Measurements from ENCODE around the gene PDE4D. TPM values are rescaled to one million over a fixed set of nuclear protein-coding genes. Genes with fewer than 3 reads are reported as not detected.
"Not testable (repeated sequence)": the region's sequence is repeated elsewhere in the genome, so short reads cannot be mapped to it uniquely, and the experiment has no call there.

The PDE4D gene
- total RNA-seq, 2 donors from 2014 or later, result 116 to 154 TPM

- DNase-seq (no peak), ATAC-seq (replicated peaks in 1 of 2) (no peak)
- H3K27ac Mint-ChIP-seq, result no peak overlapping the region
- no peaks in the 10 kb centered on the region for H3K9me3 Mint-ChIP-seq
- H3K4me3 Mint-ChIP-seq, result no peak overlapping the region
- H3K27me3 Mint-ChIP-seq (ENCODE audit: low read depth), result peaks cover 45% of the 10 kb centered on the region
- peaks cover 51% of the 10 kb centered on the region for H3K4me1 Mint-ChIP-seq (ENCODE audit: low read depth)
- no peaks in the 10 kb centered on the region for H3K36me3 Mint-ChIP-seq (ENCODE audit: insufficient read depth in 2 of 2)
These were observed 104.3 kb downstream of the PDE4D start for GRCh38 chr5:59789197-59789596.

- no peaks in the 10 kb centered on the region for H3K9me3 Mint-ChIP-seq
- peaks cover 33% of the 10 kb centered on the region for H3K27me3 Mint-ChIP-seq (ENCODE audit: low read depth)
- no peak overlapping the region for H3K27ac Mint-ChIP-seq
- H3K4me3 Mint-ChIP-seq, result no peak overlapping the region
- H3K4me1 Mint-ChIP-seq (ENCODE audit: low read depth), result peaks cover 36% of the 10 kb centered on the region
- DNase-seq (no peak), ATAC-seq (replicated peaks in 1 of 2) (no peak)
- peaks cover 0 to 1% of the 10 kb centered on the region in 2 donors for H3K36me3 Mint-ChIP-seq (ENCODE audit: insufficient read depth in 2 of 2)
These were observed 107.2 kb downstream of the PDE4D start for GRCh38 chr5:59786334-59786805.

GRCh38 chr5:59785676-59786333, 107.7 kb downstream of the PDE4D start:
- DNase-seq (no peak), ATAC-seq (replicated peaks in 1 of 2) (no peak)
- Mint-ChIP-seq H3K27ac (no peak overlapping the region), H3K27me3 (ENCODE audit: low read depth) (peaks cover 33% of the 10 kb centered on the region), H3K36me3 (ENCODE audit: insufficient read depth in 2 of 2) (peaks cover 0 to 1% of the 10 kb centered on the region in 2 donors), H3K4me1 (ENCODE audit: low read depth) (peaks cover 30% of the 10 kb centered on the region), H3K9me3 (no peaks in the 10 kb centered on the region), H3K4me3 (no peak overlapping the region)

GRCh38 chr5:59784708-59785107, 108.8 kb downstream of the PDE4D start:
- H3K27ac Mint-ChIP-seq; DNase-seq; H3K36me3 Mint-ChIP-seq (ENCODE audit: insufficient read depth in 2 of 2): not testable (repeated sequence)

GRCh38 chr5:59783264-59783663, 110.3 kb downstream of the PDE4D start:
- Mint-ChIP-seq H3K4me1 (ENCODE audit: low read depth) (peaks cover 18% of the 10 kb centered on the region), H3K36me3 (ENCODE audit: insufficient read depth in 2 of 2) (peaks cover 0 to 1% of the 10 kb centered on the region in 2 donors), H3K27me3 (ENCODE audit: low read depth) (peaks cover 30% of the 10 kb centered on the region), H3K27ac (no peak overlapping the region), H3K9me3 (no peaks in the 10 kb centered on the region), H3K4me3 (no peak overlapping the region)
- ATAC-seq (replicated peaks in 1 of 2), result no peak
- DNase-seq, result no peak

More at GRCh38 chr5:59784708-59785107, 108.8 kb downstream of the PDE4D start:
- H3K27me3 Mint-ChIP-seq (ENCODE audit: low read depth), result peaks cover 33% of the 10 kb centered on the region
- ATAC-seq (replicated peaks in 1 of 2); H3K9me3 Mint-ChIP-seq; H3K4me3 Mint-ChIP-seq: not testable (repeated sequence)
- H3K4me1 Mint-ChIP-seq (ENCODE audit: low read depth), result peaks cover 20% of the 10 kb centered on the region

- Mint-ChIP-seq H3K4me3 (no peak overlapping the region), H3K4me1 (ENCODE audit: low read depth) (peaks cover 18% of the 10 kb centered on the region), H3K27me3 (ENCODE audit: low read depth) (peaks cover 26% of the 10 kb centered on the region), H3K36me3 (ENCODE audit: insufficient read depth in 2 of 2) (peaks cover 0 to 1% of the 10 kb centered on the region in 2 donors), H3K9me3 (no peaks in the 10 kb centered on the region), H3K27ac (no peak overlapping the region)
- no peak for ATAC-seq (replicated peaks in 1 of 2)
- DNase-seq, result no peak
These were observed 110.7 kb downstream of the PDE4D start for GRCh38 chr5:59782856-59783255.

GRCh38 chr5:59779453-59779852, 114.1 kb downstream of the PDE4D start:
- DNase-seq (no peak), ATAC-seq (replicated peaks in 1 of 2) (no peak)
- H3K9me3 Mint-ChIP-seq, result no peaks in the 10 kb centered on the region
- no peak overlapping the region for H3K4me3 Mint-ChIP-seq
- H3K27me3 Mint-ChIP-seq (ENCODE audit: low read depth), result no peaks in the 10 kb centered on the region
- peaks cover 1% of the 10 kb centered on the region for H3K4me1 Mint-ChIP-seq (ENCODE audit: low read depth)
- peaks cover 0 to 1% of the 10 kb centered on the region in 2 donors for H3K36me3 Mint-ChIP-seq (ENCODE audit: insufficient read depth in 2 of 2)
- no peak overlapping the region for H3K27ac Mint-ChIP-seq

- ATAC-seq (replicated peaks in 1 of 2) (no peak), DNase-seq (no peak)
- Mint-ChIP-seq H3K9me3 (no peaks in the 10 kb centered on the region), H3K36me3 (ENCODE audit: insufficient read depth in 2 of 2) (no peaks in the 10 kb centered on the region), H3K27ac (no peak overlapping the region), H3K4me1 (ENCODE audit: low read depth) (no peaks in the 10 kb centered on the region), H3K4me3 (no peak overlapping the region), H3K27me3 (ENCODE audit: low read depth) (no peaks in the 10 kb centered on the region)
These were observed 116.5 kb downstream of the PDE4D start for GRCh38 chr5:59777028-59777427.

- ATAC-seq (replicated peaks in 1 of 2), result no peak
- H3K27ac Mint-ChIP-seq, result no peak overlapping the region
- no peak overlapping the region for H3K4me3 Mint-ChIP-seq
- no peak for DNase-seq
- H3K27me3 Mint-ChIP-seq (ENCODE audit: low read depth), result peaks cover 20% of the 10 kb centered on the region
- no peaks in the 10 kb centered on the region for H3K36me3 Mint-ChIP-seq (ENCODE audit: insufficient read depth in 2 of 2)
- H3K9me3 Mint-ChIP-seq, result no peaks in the 10 kb centered on the region
- peaks cover 10% of the 10 kb centered on the region for H3K4me1 Mint-ChIP-seq (ENCODE audit: low read depth)
These were observed 120.2 kb downstream of the PDE4D start for GRCh38 chr5:59773294-59773693.

GRCh38 chr5:59772757-59773156, 120.8 kb downstream of the PDE4D start:
- Mint-ChIP-seq H3K27me3 (ENCODE audit: low read depth) (peaks cover 25% of the 10 kb centered on the region), H3K4me1 (ENCODE audit: low read depth) (peaks cover 15% of the 10 kb centered on the region), H3K27ac (no peak overlapping the region), H3K36me3 (ENCODE audit: insufficient read depth in 2 of 2) (no peaks in the 10 kb centered on the region), H3K4me3 (no peak overlapping the region), H3K9me3 (no peaks in the 10 kb centered on the region)
- ATAC-seq (replicated peaks in 1 of 2) (no peak), DNase-seq (no peak)

- no peak overlapping the region for H3K4me3 Mint-ChIP-seq
- H3K27me3 Mint-ChIP-seq (ENCODE audit: low read depth), result peaks cover 31% of the 10 kb centered on the region
- H3K4me1 Mint-ChIP-seq (ENCODE audit: low read depth), result peaks cover 15% of the 10 kb centered on the region
- ATAC-seq (replicated peaks in 1 of 2) (no peak), DNase-seq (no peak)
- peak overlapping the region; percentile 46 for H3K27ac Mint-ChIP-seq
- H3K36me3 Mint-ChIP-seq (ENCODE audit: insufficient read depth in 2 of 2), result no peaks in the 10 kb centered on the region
- no peaks in the 10 kb centered on the region for H3K9me3 Mint-ChIP-seq
These were observed 121.3 kb downstream of the PDE4D start for GRCh38 chr5:59772206-59772605.

GRCh38 chr5:59770953-59771352, 122.6 kb downstream of the PDE4D start:
- Mint-ChIP-seq H3K27me3 (ENCODE audit: low read depth) (peaks cover 43% of the 10 kb centered on the region), H3K4me1 (ENCODE audit: low read depth) (peaks cover 15% of the 10 kb centered on the region)

GRCh38 chr5:59769832-59770231, 123.7 kb downstream of the PDE4D start:
- Mint-ChIP-seq H3K36me3 (ENCODE audit: insufficient read depth in 2 of 2) (no peaks in the 10 kb centered on the region), H3K27me3 (ENCODE audit: low read depth) (peaks cover 50% of the 10 kb centered on the region)
- ATAC-seq (replicated peaks in 1 of 2), result no peak

More at GRCh38 chr5:59770953-59771352, 122.6 kb downstream of the PDE4D start:
- ATAC-seq (replicated peaks in 1 of 2) (no peak), DNase-seq (no peak)
- H3K9me3 Mint-ChIP-seq, result no peaks in the 10 kb centered on the region
- H3K4me3 Mint-ChIP-seq, result no peak overlapping the region
- H3K27ac Mint-ChIP-seq, result peak overlapping the region; percentile 48
- no peaks in the 10 kb centered on the region for H3K36me3 Mint-ChIP-seq (ENCODE audit: insufficient read depth in 2 of 2)

GRCh38 chr5:59769041-59769360, 124.5 kb downstream of the PDE4D start:
- H3K27ac Mint-ChIP-seq, result no peak overlapping the region
- ATAC-seq (replicated peaks in 1 of 2) (no peak), DNase-seq (no peak)
- peaks cover 50% of the 10 kb centered on the region for H3K27me3 Mint-ChIP-seq (ENCODE audit: low read depth)
- no peaks in the 10 kb centered on the region for H3K9me3 Mint-ChIP-seq
- peaks cover 18% of the 10 kb centered on the region for H3K4me1 Mint-ChIP-seq (ENCODE audit: low read depth)
- peak overlapping the region; percentile 71 to 74 for H3K4me3 Mint-ChIP-seq
- H3K36me3 Mint-ChIP-seq (ENCODE audit: insufficient read depth in 2 of 2), result no peaks in the 10 kb centered on the region

More at GRCh38 chr5:59769832-59770231, 123.7 kb downstream of the PDE4D start:
- Mint-ChIP-seq H3K4me3 (no peak overlapping the region), H3K4me1 (ENCODE audit: low read depth) (peaks cover 15% of the 10 kb centered on the region), H3K27ac (no peak overlapping the region), H3K9me3 (no peaks in the 10 kb centered on the region)
- DNase-seq, result no peak

Measured in activated T-cell treated with anti-CD3 and anti-CD28 coated beads, Interleukin-2, amount 50 U/mL, for 72 hours (primary cell).